Measurements from ENCODE around the gene SLC35E1. TPM values are rescaled to one million over a fixed set of nuclear protein-coding genes. Genes with fewer than 3 reads are reported as not detected.
A peak's percentile ranks its signal among the peaks of the same experiment; 100 is the strongest.

The SLC35E1 gene
- total RNA-seq, 3 donors from 2014 or later = 33.0 to 44.9 (median 39.2) TPM

DNA sequence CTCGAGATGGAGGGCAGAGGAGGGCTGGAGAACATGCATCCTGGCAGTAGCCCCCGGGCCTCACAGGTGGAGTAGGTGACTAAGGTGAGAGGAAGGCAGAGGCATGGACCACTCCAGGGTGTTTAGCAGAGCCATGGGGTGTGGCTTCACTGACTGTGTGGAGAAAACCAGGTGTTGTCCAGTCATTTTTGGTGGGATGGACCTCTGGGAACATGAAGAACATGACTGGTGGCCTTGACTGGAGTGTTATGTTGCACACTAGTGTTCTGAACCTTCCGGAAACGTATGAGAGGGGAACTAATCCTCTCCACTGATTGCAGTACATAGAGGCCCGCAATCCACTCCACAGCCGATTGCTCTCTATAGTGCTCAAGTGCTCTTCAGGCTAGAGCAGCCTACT, 38.9 kb upstream of the SLC35E1 start:
- H3K27me3 ChIP-seq = no peaks in the 10 kb centered on the region
- intact Hi-C loops (cut with DNase I; ENCODE audit: low total_unique reads) = no loop called here
- H3K9me3 ChIP-seq = no peaks in the 10 kb centered on the region
- H3K4me1 ChIP-seq = no peaks in the 10 kb centered on the region
- TF ChIP-seq, protein P1, sequence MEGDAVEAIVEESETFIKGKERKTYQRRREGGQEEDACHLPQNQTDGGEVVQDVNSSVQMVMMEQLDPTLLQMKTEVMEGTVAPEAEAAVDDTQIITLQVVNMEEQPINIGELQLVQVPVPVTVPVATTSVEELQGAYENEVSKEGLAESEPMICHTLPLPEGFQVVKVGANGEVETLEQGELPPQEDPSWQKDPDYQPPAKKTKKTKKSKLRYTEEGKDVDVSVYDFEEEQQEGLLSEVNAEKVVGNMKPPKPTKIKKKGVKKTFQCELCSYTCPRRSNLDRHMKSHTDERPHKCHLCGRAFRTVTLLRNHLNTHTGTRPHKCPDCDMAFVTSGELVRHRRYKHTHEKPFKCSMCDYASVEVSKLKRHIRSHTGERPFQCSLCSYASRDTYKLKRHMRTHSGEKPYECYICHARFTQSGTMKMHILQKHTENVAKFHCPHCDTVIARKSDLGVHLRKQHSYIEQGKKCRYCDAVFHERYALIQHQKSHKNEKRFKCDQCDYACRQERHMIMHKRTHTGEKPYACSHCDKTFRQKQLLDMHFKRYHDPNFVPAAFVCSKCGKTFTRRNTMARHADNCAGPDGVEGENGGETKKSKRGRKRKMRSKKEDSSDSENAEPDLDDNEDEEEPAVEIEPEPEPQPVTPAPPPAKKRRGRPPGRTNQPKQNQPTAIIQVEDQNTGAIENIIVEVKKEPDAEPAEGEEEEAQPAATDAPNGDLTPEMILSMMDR (IDR thresholded peaks at IDR 0.05) = no peak
- TF ChIP-seq POLR2AphosphoS5 (IDR thresholded peaks at IDR 0.05) (no peak), POLR2A (IDR thresholded peaks at IDR 0.05) (no peak)
- no peak overlapping the region for H3K27ac ChIP-seq
- H3K4me3 ChIP-seq = no peak overlapping the region
- no peaks in the 10 kb centered on the region for H3K36me3 ChIP-seq
- DNase-seq (ENCODE audit: low spot score in 2 of 2) = no peak

DNA sequence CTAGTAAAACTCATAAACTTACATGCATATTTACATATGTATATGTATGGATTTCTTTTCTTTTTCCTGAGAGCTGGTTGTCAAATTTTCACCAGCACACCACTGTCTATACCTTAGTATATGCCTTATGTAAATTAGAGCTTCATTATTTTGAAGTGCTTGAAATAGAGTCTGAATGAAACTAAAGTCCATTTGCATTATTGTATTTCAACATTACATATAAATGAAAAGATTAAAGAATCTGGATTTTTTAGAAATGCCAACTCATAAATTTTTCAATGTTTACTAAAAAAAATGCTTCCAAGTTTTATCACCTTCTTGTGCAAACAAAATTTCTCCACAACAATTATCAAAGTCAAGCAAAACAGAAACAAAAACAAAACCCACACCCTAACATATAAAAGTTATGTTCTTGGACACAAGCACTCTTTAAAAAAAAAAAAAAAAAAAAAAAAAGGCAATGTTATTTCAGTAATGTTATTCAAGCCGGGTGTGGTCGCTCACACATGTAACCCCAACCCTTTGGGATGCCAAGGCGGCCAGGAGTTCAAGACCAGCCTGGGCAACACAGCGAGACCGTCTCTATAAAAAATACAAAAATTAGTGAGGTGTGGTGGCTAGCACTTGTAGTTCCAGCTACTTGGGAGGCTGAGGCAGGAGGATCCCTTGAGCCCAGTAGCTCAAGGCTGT, 37.4 kb upstream of the SLC35E1 start:
- no peaks in the 10 kb centered on the region for H3K36me3 ChIP-seq
- no peaks in the 10 kb centered on the region for H3K27me3 ChIP-seq
- H3K9me3 ChIP-seq = no peaks in the 10 kb centered on the region
- TF ChIP-seq POLR2AphosphoS5 (IDR thresholded peaks at IDR 0.05) = no peak
- no peak for TF ChIP-seq POLR2A (IDR thresholded peaks at IDR 0.05)
- TF ChIP-seq, protein P1 (IDR thresholded peaks at IDR 0.05) = no peak
- no peak overlapping the region for H3K4me3 ChIP-seq
- no peak overlapping the region for H3K27ac ChIP-seq
- DNase-seq (ENCODE audit: low spot score in 2 of 2) = no peak
- intact Hi-C loops (cut with DNase I; ENCODE audit: low total_unique reads) = no loop called here
- H3K4me1 ChIP-seq = no peaks in the 10 kb centered on the region

DNA sequence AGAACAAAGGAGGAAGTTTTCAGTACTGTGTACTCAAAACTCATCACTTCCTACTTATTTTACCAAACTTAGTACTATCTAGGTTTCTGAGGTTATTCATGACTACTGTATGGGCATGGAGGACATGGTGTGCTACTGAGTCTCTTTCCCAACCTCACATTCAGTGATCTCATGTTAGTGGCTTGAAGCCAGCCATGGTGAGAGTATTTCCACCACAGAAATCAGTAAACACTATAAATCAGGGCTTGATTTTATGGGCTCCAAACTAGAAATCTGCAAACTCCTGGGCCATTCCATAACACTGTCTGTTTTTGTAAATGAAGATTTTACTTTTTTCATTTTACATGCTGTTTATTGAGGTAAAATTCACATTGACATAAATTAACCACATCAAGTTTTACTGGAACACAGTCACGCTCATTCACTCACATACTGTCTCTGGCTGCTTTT, 36.1 kb upstream of the SLC35E1 start:
- H3K36me3 ChIP-seq = no peaks in the 10 kb centered on the region
- DNase-seq (ENCODE audit: low spot score in 2 of 2) = no peak
- no peaks in the 10 kb centered on the region for H3K27me3 ChIP-seq
- TF ChIP-seq POLR2AphosphoS5 (IDR thresholded peaks at IDR 0.05) (peak in 2 of 3 donors; percentile 53 to 78), POLR2A (IDR thresholded peaks at IDR 0.05) (no peak)
- TF ChIP-seq, protein P1 (IDR thresholded peaks at IDR 0.05) = no peak
- intact Hi-C loops (cut with DNase I; ENCODE audit: low total_unique reads) = no loop called here
- no peak overlapping the region for H3K4me3 ChIP-seq
- no peaks in the 10 kb centered on the region for H3K9me3 ChIP-seq
- peak overlapping the region; percentile 64 to 66 for H3K27ac ChIP-seq
- H3K4me1 ChIP-seq = no peaks in the 10 kb centered on the region

DNA sequence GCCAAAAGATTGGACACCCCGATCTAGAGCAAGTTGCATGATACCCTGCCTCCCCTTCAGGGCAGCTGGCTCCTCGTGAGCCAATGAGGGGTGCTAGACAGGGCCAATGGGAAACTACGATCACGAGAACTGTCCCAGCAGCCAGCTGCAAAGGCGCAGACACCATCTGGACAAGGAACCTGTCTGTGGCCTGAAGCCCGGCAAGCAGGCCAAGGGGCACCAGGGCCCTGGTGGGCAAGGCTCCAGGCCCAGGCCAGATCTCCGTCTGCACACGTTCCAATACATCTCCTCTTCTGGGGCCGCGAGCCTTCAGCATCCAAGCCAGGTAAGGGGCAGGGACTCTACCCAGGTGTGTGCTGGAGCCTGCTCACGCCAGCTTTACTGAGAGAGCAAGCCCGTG, 35.6 kb upstream of the SLC35E1 start:
- Histone ChIP-seq H3K9me3 (no peaks in the 10 kb centered on the region), H3K4me3 (no peak overlapping the region), H3K27me3 (no peaks in the 10 kb centered on the region), H3K27ac (peak overlapping the region; percentile 64 to 66), H3K4me1 (no peaks in the 10 kb centered on the region), H3K36me3 (no peaks in the 10 kb centered on the region)
- TF ChIP-seq, protein P1 (IDR thresholded peaks at IDR 0.05) = no peak
- no peak for TF ChIP-seq POLR2AphosphoS5 (IDR thresholded peaks at IDR 0.05)
- no peak for TF ChIP-seq POLR2A (IDR thresholded peaks at IDR 0.05)
- no peak for DNase-seq (ENCODE audit: low spot score in 2 of 2)
- intact Hi-C loops (cut with DNase I; ENCODE audit: low total_unique reads) = no loop called here

DNA sequence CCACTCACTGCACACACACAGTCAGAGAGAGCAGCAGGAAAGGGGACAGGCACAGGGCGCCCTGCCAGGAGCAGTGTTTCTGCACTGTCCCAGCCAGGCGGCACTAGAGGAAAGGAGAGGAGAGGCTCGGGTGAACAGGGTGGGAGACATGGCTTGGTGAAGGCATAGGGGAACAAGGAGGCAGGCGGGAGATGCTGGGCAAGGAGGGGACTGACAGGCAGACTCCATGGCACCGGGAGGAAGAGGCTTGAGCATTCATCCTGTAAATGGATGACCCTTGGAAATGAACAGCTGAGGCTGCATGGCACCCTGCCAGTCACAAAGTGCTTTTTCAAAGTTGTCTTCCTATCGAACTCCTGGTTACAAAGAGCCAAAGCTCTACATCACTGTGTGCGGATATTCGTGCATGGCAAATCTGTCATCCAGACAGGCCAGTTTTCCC, 33.4 kb upstream of the SLC35E1 start:
- Histone ChIP-seq H3K4me1 (no peaks in the 10 kb centered on the region), H3K27ac (peak overlapping the region; percentile 13 to 25), H3K4me3 (no peak overlapping the region), H3K27me3 (no peaks in the 10 kb centered on the region), H3K9me3 (no peaks in the 10 kb centered on the region), H3K36me3 (no peaks in the 10 kb centered on the region)
- intact Hi-C loops (cut with DNase I; ENCODE audit: low total_unique reads) = no loop called here
- TF ChIP-seq POLR2A (IDR thresholded peaks at IDR 0.05) (no peak), POLR2AphosphoS5 (IDR thresholded peaks at IDR 0.05) (no peak)
- TF ChIP-seq, protein P1 (IDR thresholded peaks at IDR 0.05) = no peak
- DNase-seq (ENCODE audit: low spot score in 2 of 2) = no peak

Measured in breast epithelium (tissue), 4 donors.